ENCODE data around the gene CCNK.

DNA sequence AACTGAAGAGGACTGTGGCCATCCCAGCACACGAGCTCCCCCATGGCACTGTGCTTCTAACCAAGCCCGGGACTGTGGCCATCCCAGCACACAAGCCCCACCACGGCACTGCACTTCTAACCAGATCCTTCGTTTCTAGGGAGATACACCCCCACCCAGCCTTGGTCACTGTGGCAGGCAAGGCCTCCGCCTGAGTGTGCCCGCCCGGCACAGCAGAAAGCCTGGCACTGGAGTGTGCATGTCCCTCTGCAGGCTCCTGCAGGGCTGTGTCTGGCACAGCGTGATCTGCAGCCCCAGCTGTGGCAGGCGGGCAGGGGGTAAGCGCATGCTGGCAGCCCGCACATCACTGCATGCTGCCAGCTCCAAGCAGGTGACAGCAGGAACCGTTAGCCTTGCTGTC, 73.0 kb downstream of the CCNK start:
- TF ChIP-seq POLR2A (IDR thresholded peaks at IDR 0.05) (no peak), POLR2AphosphoS5 (IDR thresholded peaks at IDR 0.05) (no peak)
- TF ChIP-seq, protein P1, sequence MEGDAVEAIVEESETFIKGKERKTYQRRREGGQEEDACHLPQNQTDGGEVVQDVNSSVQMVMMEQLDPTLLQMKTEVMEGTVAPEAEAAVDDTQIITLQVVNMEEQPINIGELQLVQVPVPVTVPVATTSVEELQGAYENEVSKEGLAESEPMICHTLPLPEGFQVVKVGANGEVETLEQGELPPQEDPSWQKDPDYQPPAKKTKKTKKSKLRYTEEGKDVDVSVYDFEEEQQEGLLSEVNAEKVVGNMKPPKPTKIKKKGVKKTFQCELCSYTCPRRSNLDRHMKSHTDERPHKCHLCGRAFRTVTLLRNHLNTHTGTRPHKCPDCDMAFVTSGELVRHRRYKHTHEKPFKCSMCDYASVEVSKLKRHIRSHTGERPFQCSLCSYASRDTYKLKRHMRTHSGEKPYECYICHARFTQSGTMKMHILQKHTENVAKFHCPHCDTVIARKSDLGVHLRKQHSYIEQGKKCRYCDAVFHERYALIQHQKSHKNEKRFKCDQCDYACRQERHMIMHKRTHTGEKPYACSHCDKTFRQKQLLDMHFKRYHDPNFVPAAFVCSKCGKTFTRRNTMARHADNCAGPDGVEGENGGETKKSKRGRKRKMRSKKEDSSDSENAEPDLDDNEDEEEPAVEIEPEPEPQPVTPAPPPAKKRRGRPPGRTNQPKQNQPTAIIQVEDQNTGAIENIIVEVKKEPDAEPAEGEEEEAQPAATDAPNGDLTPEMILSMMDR (IDR thresholded peaks at IDR 0.05): no peak
